ENCODE data around the gene UBE2V1. TPM values are rescaled to one million over a fixed set of nuclear protein-coding genes. Genes with fewer than 3 reads are reported as not detected.

Gene UBE2V1
- total and polyA plus RNA-seq, 2 donors (not counting 1 experiment from before 2014, with no cell fraction given) = 69.2 to 158 TPM

- DNase-seq (no peak), ATAC-seq (ENCODE audit: low read depth) (no peak)
- WGBS (ENCODE audit: insufficient coverage) = 24% methylated on average over 5 of the region's 11 CpGs
- H3K4me2 ChIP-seq (replicated peaks; ENCODE audit: low read depth, low read length, poor library complexity, severe bottlenecking) = peak overlapping the region; percentile 80
- intact Hi-C loops (cut with micrococcal nuclease) = loop anchor here (1.0 to 2.0 kb wide), 5 partner anchors 40 to 1067 kb away; partner anchors contain the start of genes CSE1L, PEDS1, PTPN1 and SPATA2
- H2AFZ ChIP-seq (ENCODE audit: insufficient read depth, low read depth, low read length, poor library complexity, severe bottlenecking) = peak overlapping the region; percentile 87
- H3K27me3 Mint-ChIP-seq = no peaks in the 10 kb centered on the region
- H3K9me3 ChIP-seq (ENCODE audit: control extremely low read depth in 1 of 3, control insufficient read depth in 2 of 3, insufficient read depth in 1 of 3, low read length in 2 of 3) = no peaks in the 10 kb centered on the region
- POLR2A ChIA-PET = interaction anchor here (0.6 kb wide), 1 partner anchor 617 kb away, joined by 4 read pairs; no protein-coding TSS in a partner anchor
- peaks cover 70% of the 10 kb centered on the region for H3K79me2 ChIP-seq (ENCODE audit: control insufficient read depth, insufficient read depth, low read length)
- peak overlapping the region; percentile 88 for H3K4me3 Mint-ChIP-seq
- H3K4me1 ChIP-seq (ENCODE audit: control insufficient read depth in 2 of 2, insufficient read depth in 2 of 2, low read length in 2 of 2) = peaks cover 59 to 62% of the 10 kb centered on the region in 2 donors
- peak overlapping the region; percentile 43 to 97 (median 74) for H3K4me3 ChIP-seq (ENCODE audit: control extremely low read depth in 1 of 5, extremely low read depth in 1 of 5, insufficient read depth in 1 of 5, low read depth in 2 of 5, low read length in 4 of 5)
- H3K9ac ChIP-seq (ENCODE audit: low read length) = peak overlapping the region; percentile 91
- H3K4me1 Mint-ChIP-seq = peaks cover 71% of the 10 kb centered on the region
- peak overlapping the region; percentile 81 to 91 for H3K27ac ChIP-seq (ENCODE audit: low read length in 2 of 2)
- no peaks in the 10 kb centered on the region for H3K27me3 ChIP-seq (replicated peaks in 1 of 4; ENCODE audit: control extremely low read depth in 1 of 4, control insufficient read depth in 3 of 4, insufficient read depth in 4 of 4, low read length in 3 of 4)
- CTCF ChIA-PET = interaction anchor here (0.8 to 20.7 kb wide), 4 partner anchors 30 to 57 kb away, joined by 3 to 297 read pairs (median 10); partner anchors contain the start of gene PEDS1
- H3K36me3 ChIP-seq (replicated peaks in 1 of 2; ENCODE audit: control extremely low read depth in 1 of 2, control insufficient read depth in 1 of 2, extremely low read depth in 1 of 2, insufficient read depth in 2 of 2, low read length in 1 of 2) = peaks cover 0 to 6% of the 10 kb centered on the region in 2 experiments
- peak overlapping the region; percentile 90 for H3K27ac Mint-ChIP-seq
- peaks cover 41% of the 10 kb centered on the region for H4K20me1 ChIP-seq (ENCODE audit: control insufficient read depth, insufficient read depth, low read length, poor library complexity, severe bottlenecking)
- TF ChIP-seq CTCF (IDR thresholded peaks at IDR 0.05) (no peak), EZH2 (IDR thresholded peaks at IDR 0.05; ENCODE audit: borderline replicate concordance, insufficient read depth, low read depth, low read length, poor library complexity, severe bottlenecking) (no peak)
- H3K9me3 Mint-ChIP-seq (ENCODE audit: insufficient read depth) = no peaks in the 10 kb centered on the region
These were observed 672 bp upstream of the UBE2V1 start for GRCh38 chr20:50113420-50114224.
